Fibroblast of the aortic adventitia (primary cell): ENCODE results near the gene MLXIPL. TPM values are rescaled to one million over a fixed set of nuclear protein-coding genes. Genes with fewer than 3 reads are reported as not detected.

Experiments used
- DNase-seq: peaks from one replicate; pipeline ENCODE4 v3.0.0-alpha.2; 2010; ENCODE audit warnings: low read depth
- H3K4me3 ChIP-seq: 2 replicates; pipeline ENCODE4 v1.5.1; 2011; ENCODE audit warnings: low read depth, mild to moderate bottlenecking, control low read depth, low read length, moderate library complexity
- CTCF ChIP-seq: IDR thresholded peaks from 2 replicates; pipeline ENCODE4 v1.5.1; 2011; ENCODE audit warnings: mild to moderate bottlenecking, low read length, control low read depth, inconsistent platforms; ENCODE audit not compliant: insufficient read depth
- total RNA-seq: library from RNA; depleted of rRNA; stranded (reverse); fragments of >200 nt; gene quantifications from 2 replicates; pipeline ENCODE4 v1.2.3, GENCODE V29; 2012; ENCODE audit warnings: low replicate concordance

MLXIPL gene
- total RNA-seq, 1 donor = 0.72 TPM

GRCh38 chr7:73597978-73598782, 26.1 kb downstream of the MLXIPL start:
- no peak for TF ChIP-seq CTCF
- DNase-seq = no peak
- H3K4me3 ChIP-seq = no peak overlapping the region

GRCh38 chr7:73596191-73597065, 27.9 kb downstream of the MLXIPL start:
- no peak overlapping the region for H3K4me3 ChIP-seq
- no peak for TF ChIP-seq CTCF

DNA sequence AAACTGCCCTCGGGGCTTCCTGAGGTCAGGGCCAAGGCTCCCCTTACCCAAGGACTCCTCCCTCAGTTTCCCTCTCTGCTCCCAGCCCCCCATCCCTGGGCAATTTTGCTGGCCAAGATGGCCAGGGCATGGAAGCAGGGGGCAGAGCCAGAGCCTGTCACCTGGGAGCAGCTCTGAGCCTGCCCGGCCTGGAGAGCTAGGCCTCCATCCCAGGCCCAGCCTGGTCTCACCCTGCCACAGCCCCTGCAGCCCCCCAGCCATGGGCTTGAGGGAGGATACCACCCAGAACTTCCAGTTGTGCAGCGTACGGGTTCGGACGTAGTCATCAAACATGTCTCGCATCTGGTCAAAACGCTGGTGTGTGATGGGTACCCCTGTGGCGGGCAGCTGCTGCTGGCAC, 29.0 kb downstream of the MLXIPL start:
- no peak for DNase-seq
- no peak overlapping the region for H3K4me3 ChIP-seq
- no peak for TF ChIP-seq CTCF

More at GRCh38 chr7:73596191-73597065, 27.9 kb downstream of the MLXIPL start:
- no peak for DNase-seq

DNA sequence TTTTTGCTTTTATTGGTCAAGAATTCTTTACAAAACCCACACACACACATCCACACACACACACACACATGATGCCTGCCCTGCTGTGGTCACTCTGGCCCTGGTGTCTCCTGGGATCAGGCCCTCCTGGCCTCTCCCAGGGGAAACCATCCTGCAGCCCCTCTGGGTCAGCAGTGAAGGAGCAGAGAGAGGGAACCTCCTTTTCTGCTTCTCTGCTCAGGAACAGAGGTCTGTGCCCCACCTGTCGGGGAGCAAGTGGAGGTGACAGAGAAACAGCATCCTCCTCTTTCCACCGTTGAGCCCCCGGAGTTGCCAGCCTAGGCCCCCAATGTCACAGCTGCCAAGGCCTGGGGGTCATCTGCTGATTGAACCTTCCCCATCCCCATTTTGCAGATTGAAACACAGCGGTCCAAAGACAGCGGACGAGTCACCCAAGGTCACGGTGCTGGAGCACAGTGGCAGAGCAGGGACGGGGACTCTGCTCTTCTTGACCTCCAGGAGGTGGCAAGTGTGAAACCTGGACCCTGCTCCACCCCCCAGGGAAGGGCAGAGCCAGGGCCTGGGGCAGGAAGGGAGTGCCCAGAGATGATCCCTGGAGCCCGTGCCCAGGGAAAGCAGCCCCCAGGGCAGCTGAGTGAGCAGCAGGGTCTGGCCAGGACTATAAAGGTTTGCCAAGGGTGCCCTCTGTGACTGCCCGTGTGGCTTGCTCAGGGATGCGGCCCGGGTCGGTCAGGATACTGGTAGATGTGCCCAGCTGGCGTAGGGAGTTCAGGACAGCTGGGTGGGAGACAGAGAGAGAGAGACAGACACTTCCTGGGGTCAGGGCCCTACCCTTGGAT, 30.9 kb downstream of the MLXIPL start:
- no peak overlapping the region for H3K4me3 ChIP-seq
- no peak for DNase-seq
- no peak for TF ChIP-seq CTCF

- no peak overlapping the region for H3K4me3 ChIP-seq
- TF ChIP-seq CTCF = no peak
- no peak for DNase-seq
These were observed 37.4 kb downstream of the MLXIPL start for GRCh38 chr7:73586911-73587310.

GRCh38 chr7:73585196-73585595, 39.1 kb downstream of the MLXIPL start:
- TF ChIP-seq CTCF = no peak
- H3K4me3 ChIP-seq = no peak overlapping the region
- no peak for DNase-seq
